ENCODE results near the gene CRABP2.

Gene CRABP2

DNA sequence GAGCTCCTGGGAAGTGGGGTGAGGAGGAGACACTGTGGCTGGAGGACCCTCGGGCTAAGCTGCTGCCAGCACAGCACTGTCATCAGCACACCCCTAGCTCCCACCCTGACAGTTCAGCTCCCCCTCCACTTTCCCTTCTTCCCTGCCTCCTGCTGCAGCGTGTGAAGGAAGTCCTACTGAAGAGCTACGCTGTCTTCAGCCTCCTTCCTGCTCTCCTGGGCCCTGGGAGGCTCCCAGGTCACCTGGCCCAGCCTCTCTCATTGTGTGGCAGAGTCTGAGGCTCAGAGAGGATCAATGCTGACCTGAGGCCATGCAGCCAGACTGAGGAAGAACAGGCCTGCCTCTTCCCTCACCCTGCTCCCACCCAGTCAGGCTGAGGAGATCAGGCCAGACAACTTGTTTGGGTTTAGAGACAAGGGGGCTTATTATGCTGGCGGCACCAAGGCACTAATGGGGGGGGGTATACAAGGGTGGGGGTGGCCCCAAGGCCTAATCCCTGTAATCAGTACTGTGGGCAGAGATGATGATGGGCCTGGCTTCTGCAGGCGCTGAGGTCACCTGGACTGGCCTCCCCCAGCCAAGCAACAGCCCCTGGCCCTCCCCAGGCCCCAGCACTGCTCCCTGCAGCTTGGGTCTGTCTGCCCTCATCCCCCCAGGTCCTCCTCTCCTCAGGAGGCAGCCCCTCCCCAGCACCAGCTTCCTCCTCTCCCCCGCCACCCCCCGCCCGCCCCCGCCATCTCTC is 37.2 kb downstream of the CRABP2 start:
- H3K4me3 ChIP-seq (ENCODE audit: low read length), result no peak overlapping the region
- no peaks in the 10 kb centered on the region for H3K79me2 ChIP-seq (ENCODE audit: control insufficient read depth, low read length)
- H3K9me3 ChIP-seq (ENCODE audit: control insufficient read depth, insufficient read depth, low read length), result no peaks in the 10 kb centered on the region
- H3K9me2 ChIP-seq (replicated peaks; ENCODE audit: control insufficient read depth, low read length), result no peaks in the 10 kb centered on the region
- no peaks in the 10 kb centered on the region for H3K36me3 ChIP-seq (ENCODE audit: control insufficient read depth, low read length)
- peaks cover 63% of the 10 kb centered on the region for H3K27me3 ChIP-seq (ENCODE audit: control insufficient read depth, low read length)
- H3K4me2 ChIP-seq (ENCODE audit: low read length), result no peak overlapping the region
- peaks cover 26% of the 10 kb centered on the region for H3K4me1 ChIP-seq (ENCODE audit: control insufficient read depth, low read length)
- H3F3A ChIP-seq (ENCODE audit: control insufficient read depth, insufficient read depth), result peaks cover 5% of the 10 kb centered on the region; the same call in 1 of the 2 replicates
- TF ChIP-seq, protein P1, sequence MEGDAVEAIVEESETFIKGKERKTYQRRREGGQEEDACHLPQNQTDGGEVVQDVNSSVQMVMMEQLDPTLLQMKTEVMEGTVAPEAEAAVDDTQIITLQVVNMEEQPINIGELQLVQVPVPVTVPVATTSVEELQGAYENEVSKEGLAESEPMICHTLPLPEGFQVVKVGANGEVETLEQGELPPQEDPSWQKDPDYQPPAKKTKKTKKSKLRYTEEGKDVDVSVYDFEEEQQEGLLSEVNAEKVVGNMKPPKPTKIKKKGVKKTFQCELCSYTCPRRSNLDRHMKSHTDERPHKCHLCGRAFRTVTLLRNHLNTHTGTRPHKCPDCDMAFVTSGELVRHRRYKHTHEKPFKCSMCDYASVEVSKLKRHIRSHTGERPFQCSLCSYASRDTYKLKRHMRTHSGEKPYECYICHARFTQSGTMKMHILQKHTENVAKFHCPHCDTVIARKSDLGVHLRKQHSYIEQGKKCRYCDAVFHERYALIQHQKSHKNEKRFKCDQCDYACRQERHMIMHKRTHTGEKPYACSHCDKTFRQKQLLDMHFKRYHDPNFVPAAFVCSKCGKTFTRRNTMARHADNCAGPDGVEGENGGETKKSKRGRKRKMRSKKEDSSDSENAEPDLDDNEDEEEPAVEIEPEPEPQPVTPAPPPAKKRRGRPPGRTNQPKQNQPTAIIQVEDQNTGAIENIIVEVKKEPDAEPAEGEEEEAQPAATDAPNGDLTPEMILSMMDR (IDR thresholded peaks at IDR 0.05; ENCODE audit: low read depth, low read length, poor library complexity, severe bottlenecking), result no peak
- no peak for TF ChIP-seq EZH2phosphoT487 (IDR thresholded peaks at IDR 0.05; ENCODE audit: borderline replicate concordance, low read length)
- H4K20me1 ChIP-seq (ENCODE audit: control insufficient read depth, insufficient read depth, low read depth, low read length), result no peaks in the 10 kb centered on the region
- no peak overlapping the region for H3K27ac ChIP-seq (ENCODE audit: low read depth, low read length)

DNA sequence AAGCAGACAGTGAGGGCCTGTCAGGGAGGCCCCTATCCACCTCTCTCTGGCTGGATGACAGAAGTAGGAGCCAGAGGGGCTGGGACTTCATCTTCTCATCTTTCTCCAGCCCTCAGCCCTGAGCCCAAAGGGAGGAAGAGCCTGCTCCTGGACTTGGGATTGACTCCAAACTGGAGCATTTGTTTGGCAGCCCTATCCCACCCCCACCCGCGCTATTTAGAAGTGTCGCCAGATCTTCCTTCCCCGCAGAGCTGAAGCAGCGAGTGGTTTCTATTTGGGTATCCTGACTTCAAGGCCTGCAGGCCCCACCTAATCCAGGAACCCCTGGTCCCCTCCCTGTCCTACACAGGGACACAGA is 37.8 kb downstream of the CRABP2 start:
- Histone ChIP-seq H3K4me1 (ENCODE audit: control insufficient read depth, low read length) (peaks cover 31% of the 10 kb centered on the region), H3K4me3 (ENCODE audit: low read length) (no peak overlapping the region), H4K20me1 (ENCODE audit: control insufficient read depth, insufficient read depth, low read depth, low read length) (0 out of 2 replicates have a peak, but pooled peaks cover 3% of the 10 kb centered on the region), H3K79me2 (ENCODE audit: control insufficient read depth, low read length) (no peaks in the 10 kb centered on the region), H3F3A (ENCODE audit: control insufficient read depth, insufficient read depth) (peaks cover 5% of the 10 kb centered on the region; the same call in 1 of the 2 replicates), H3K36me3 (ENCODE audit: control insufficient read depth, low read length) (no peaks in the 10 kb centered on the region), H3K9me3 (ENCODE audit: control insufficient read depth, insufficient read depth, low read length) (no peaks in the 10 kb centered on the region), H3K27ac (ENCODE audit: low read depth, low read length) (no peak overlapping the region), H3K9me2 (replicated peaks; ENCODE audit: control insufficient read depth, low read length) (no peaks in the 10 kb centered on the region), H3K4me2 (ENCODE audit: low read length) (no peak overlapping the region), H3K27me3 (ENCODE audit: control insufficient read depth, low read length) (peaks cover 61% of the 10 kb centered on the region)
- TF ChIP-seq EZH2phosphoT487 (IDR thresholded peaks at IDR 0.05; ENCODE audit: borderline replicate concordance, low read length), result no peak
- TF ChIP-seq, protein P1 (IDR thresholded peaks at IDR 0.05; ENCODE audit: low read depth, low read length, poor library complexity, severe bottlenecking), result no peak

DNA sequence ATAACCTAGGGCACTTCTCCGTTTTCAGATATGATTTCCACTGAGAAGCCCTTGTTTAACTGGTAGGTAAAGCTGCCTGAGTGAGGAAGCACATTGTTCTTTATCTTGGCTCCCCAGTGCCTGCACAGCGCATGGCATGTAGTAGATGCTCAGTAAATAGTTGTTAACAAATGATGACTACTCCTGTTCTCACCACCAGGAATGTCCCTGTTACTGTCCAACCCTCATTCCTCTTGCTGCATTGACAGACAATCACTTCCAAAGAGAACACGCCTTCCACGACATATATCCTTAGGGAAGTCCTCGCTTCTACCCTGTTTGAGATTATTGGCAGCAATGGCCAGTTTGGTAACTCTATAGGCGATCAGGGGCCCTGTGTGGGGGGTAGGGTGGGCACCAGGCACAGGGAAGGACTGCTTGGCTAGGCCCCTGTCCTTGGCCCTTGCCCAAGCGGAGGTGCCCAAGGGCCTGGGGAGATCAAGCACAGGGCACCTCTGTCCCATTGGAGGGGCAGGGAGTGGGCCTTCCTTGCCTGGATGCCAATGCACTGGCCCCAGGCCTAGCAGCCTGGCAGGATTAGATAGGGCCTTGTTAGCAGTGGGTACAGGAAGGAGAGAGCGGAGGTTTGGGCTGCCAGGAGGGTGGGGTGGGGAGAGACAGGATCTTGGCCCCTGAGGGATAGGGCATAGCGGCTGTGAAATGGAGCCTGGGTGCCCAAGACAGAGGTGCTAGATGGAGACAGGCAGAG is 38.3 kb downstream of the CRABP2 start:
- H3K9me3 ChIP-seq (ENCODE audit: control insufficient read depth, insufficient read depth, low read length), result no peaks in the 10 kb centered on the region
- no peak overlapping the region for H3K4me2 ChIP-seq (ENCODE audit: low read length)
- no peak overlapping the region for H3K27ac ChIP-seq (ENCODE audit: low read depth, low read length)
- H3K36me3 ChIP-seq (ENCODE audit: control insufficient read depth, low read length), result no peaks in the 10 kb centered on the region
- no peak overlapping the region for H3K4me3 ChIP-seq (ENCODE audit: low read length)
- H3K9me2 ChIP-seq (replicated peaks; ENCODE audit: control insufficient read depth, low read length), result no peaks in the 10 kb centered on the region
- TF ChIP-seq EZH2phosphoT487 (IDR thresholded peaks at IDR 0.05; ENCODE audit: borderline replicate concordance, low read length), result no peak
- TF ChIP-seq, protein P1 (IDR thresholded peaks at IDR 0.05; ENCODE audit: low read depth, low read length, poor library complexity, severe bottlenecking), result no peak
- 0 out of 2 replicates have a peak, but pooled peaks cover 3% of the 10 kb centered on the region for H4K20me1 ChIP-seq (ENCODE audit: control insufficient read depth, insufficient read depth, low read depth, low read length)
- peaks cover 6% of the 10 kb centered on the region for H3F3A ChIP-seq (ENCODE audit: control insufficient read depth, insufficient read depth)
- peaks cover 55% of the 10 kb centered on the region for H3K27me3 ChIP-seq (ENCODE audit: control insufficient read depth, low read length)
- H3K4me1 ChIP-seq (ENCODE audit: control insufficient read depth, low read length), result peaks cover 37% of the 10 kb centered on the region
- H3K79me2 ChIP-seq (ENCODE audit: control insufficient read depth, low read length), result no peaks in the 10 kb centered on the region

Data from DOHH2 (cell line).